Hepatocyte (in vitro differentiated cells): ENCODE measurements around the gene KLHL18. TPM values are rescaled to one million over a fixed set of nuclear protein-coding genes. Genes with fewer than 3 reads are reported as not detected.

Source experiments
- DNase-seq: peaks from one replicate; pipeline ENCODE4 v3.0.0-alpha.2; 2016; ENCODE audit warnings: low spot score
- H2AFZ ChIP-seq: fragments of 200-600 bp; sonication (generic); 2 replicates; pipeline ENCODE4 v1.6.0; 2016; ENCODE audit warnings: antibody characterized with exemption, mild to moderate bottlenecking
- H3K27ac ChIP-seq: fragments of 200-600 bp; sonication (generic); 2 replicates; pipeline ENCODE4 v1.5.1; 2016; ENCODE audit warnings: mild to moderate bottlenecking
- H3K27me3 ChIP-seq: fragments of 200-600 bp; sonication (generic); 2 replicates; pipeline ENCODE4 v1.6.1; 2016
- H3K36me3 ChIP-seq: fragments of 200-600 bp; sonication (generic); replicated peaks from 2 replicates; pipeline ENCODE4 v1.5.1; 2016; ENCODE audit warnings: low read depth; ENCODE audit not compliant: insufficient read depth
- H3K4me1 ChIP-seq: fragments of 200-600 bp; sonication (generic); 2 replicates; pipeline ENCODE4 v1.5.1; 2016; ENCODE audit warnings: mild to moderate bottlenecking, moderate library complexity; ENCODE audit not compliant: insufficient read depth
- H3K4me2 ChIP-seq: fragments of 200-600 bp; sonication (generic); 2 replicates; pipeline ENCODE4 v1.6.0; 2016
- H3K4me3 ChIP-seq: fragments of 200-600 bp; sonication (generic); 2 replicates; pipeline ENCODE4 v1.5.1; 2016; ENCODE audit warnings: mild to moderate bottlenecking
- H3K79me2 ChIP-seq: fragments of 200-600 bp; sonication (generic); 2 replicates; pipeline ENCODE4 v1.6.0; 2017; ENCODE audit warnings: mild to moderate bottlenecking
- H3K9me2 ChIP-seq: fragments of 200-600 bp; sonication (generic); replicated peaks from 2 replicates; pipeline ENCODE4 v1.6.0; 2017; ENCODE audit warnings: mild to moderate bottlenecking; ENCODE audit not compliant: insufficient read depth
- H3K9me3 ChIP-seq: fragments of 200-600 bp; sonication (generic); 2 replicates; pipeline ENCODE4 v1.5.1; 2016; ENCODE audit warnings: low read depth, mild to moderate bottlenecking
- H4K20me1 ChIP-seq: fragments of 200-600 bp; sonication (generic); 2 replicates; pipeline ENCODE4 v1.6.0; 2016; ENCODE audit warnings: mild to moderate bottlenecking; ENCODE audit not compliant: insufficient read depth, poor library complexity, severe bottlenecking
- CTCF ChIP-seq: fragments of 200-600 bp; sonication (generic); IDR thresholded peaks from 2 replicates; pipeline ENCODE4 v1.5.1; 2016; ENCODE audit warnings: antibody characterized with exemption, mild to moderate bottlenecking; ENCODE audit not compliant: poor library complexity
- EZH2 ChIP-seq: fragments of 200-600 bp; sonication (generic); IDR thresholded peaks from 2 replicates; pipeline ENCODE4 v1.6.1; 2016; ENCODE audit warnings: antibody characterized with exemption, mild to moderate bottlenecking, borderline replicate concordance
- EZH2phosphoT487 ChIP-seq: fragments of 200-600 bp; sonication (generic); IDR thresholded peaks from one replicate; pipeline ENCODE4 v1.6.1; 2018; ENCODE audit warnings: antibody characterized with exemption, mild to moderate bottlenecking, low read depth, moderate library complexity; ENCODE audit not compliant: unreplicated experiment, severe bottlenecking
- WGBS: methylation state at CpG from one replicate; pipeline ENCODE4 v1.1.6; 2016; ENCODE audit warnings: low lambda C conversion rate; ENCODE audit errors: missing lambda C conversion rate; 5-methylcytosine and 5-hydroxymethylcytosine counted together
- polyA plus RNA-seq: library from polyadenylated mRNA; unstranded; fragments of >200 nt; fragmentation: Nextera tagmentation; extraction: Ambion mirVana; gene quantifications from 2 replicates; pipeline ENCODE4 v1.2.1, GENCODE V29; 2016
- total RNA-seq: library from RNA; depleted of rRNA; stranded (reverse); fragments of >200 nt; gene quantifications from 2 replicates; pipeline ENCODE4 v1.2.3, GENCODE V29; 2014

The KLHL18 gene
- total and polyA plus RNA-seq, 2 experiments from 2014 or later: 11.6 to 13.6 TPM

GRCh38 chr3:47243419-47244147 lies 39.2 kb upstream of the KLHL18 start:
- DNase-seq: no peak
- no peak for TF ChIP-seq EZH2phosphoT487
- TF ChIP-seq EZH2: no peak
- TF ChIP-seq CTCF: no peak
- no peaks in the 10 kb centered on the region for H4K20me1 ChIP-seq
- H2AFZ ChIP-seq: no peak overlapping the region
- H3K36me3 ChIP-seq: no peaks in the 10 kb centered on the region
- H3K27ac ChIP-seq: no peak overlapping the region
- H3K4me2 ChIP-seq: no peak overlapping the region
- no peaks in the 10 kb centered on the region for H3K9me2 ChIP-seq
- H3K79me2 ChIP-seq: no peaks in the 10 kb centered on the region
- H3K4me3 ChIP-seq: no peak overlapping the region
- no peaks in the 10 kb centered on the region for H3K4me1 ChIP-seq
- 87% methylated on average over 9 of the region's 9 CpGs for WGBS
- no peaks in the 10 kb centered on the region for H3K27me3 ChIP-seq
- no peaks in the 10 kb centered on the region for H3K9me3 ChIP-seq

- Histone ChIP-seq H3K79me2 (no peaks in the 10 kb centered on the region), H3K4me2 (no peak overlapping the region), H4K20me1 (no peaks in the 10 kb centered on the region), H2AFZ (no peak overlapping the region), H3K4me1 (no peaks in the 10 kb centered on the region), H3K27me3 (no peaks in the 10 kb centered on the region), H3K27ac (no peak overlapping the region), H3K4me3 (no peak overlapping the region), H3K36me3 (no peaks in the 10 kb centered on the region), H3K9me2 (no peaks in the 10 kb centered on the region), H3K9me3 (no peaks in the 10 kb centered on the region)
- WGBS: 92% methylated on average over 10 of the region's 10 CpGs
- DNase-seq: no peak
- TF ChIP-seq CTCF: no peak
Measured at GRCh38 chr3:47244531-47245100, 38.1 kb upstream of the KLHL18 start.

- Histone ChIP-seq H2AFZ (no peak overlapping the region), H3K9me3 (no peaks in the 10 kb centered on the region), H3K36me3 (no peaks in the 10 kb centered on the region), H3K79me2 (no peaks in the 10 kb centered on the region), H3K4me1 (no peaks in the 10 kb centered on the region), H4K20me1 (no peaks in the 10 kb centered on the region), H3K9me2 (no peaks in the 10 kb centered on the region), H3K27ac (no peak overlapping the region), H3K4me3 (no peak overlapping the region), H3K4me2 (no peak overlapping the region), H3K27me3 (no peaks in the 10 kb centered on the region)
- TF ChIP-seq CTCF (no peak), EZH2 (no peak), EZH2phosphoT487 (no peak)
- 94% methylated on average over 2 of the region's 2 CpGs for WGBS
- no peak for DNase-seq
Measured at GRCh38 chr3:47245271-47245670, 37.5 kb upstream of the KLHL18 start.
